ENCODE measurements around the gene FSCB. TPM values are rescaled to one million over a fixed set of nuclear protein-coding genes. Genes with fewer than 3 reads are reported as not detected.
"Not testable (repeated sequence)": the region's sequence is repeated elsewhere in the genome, so short reads cannot be mapped to it uniquely, and the experiment has no call there.

FSCB gene, protein sequence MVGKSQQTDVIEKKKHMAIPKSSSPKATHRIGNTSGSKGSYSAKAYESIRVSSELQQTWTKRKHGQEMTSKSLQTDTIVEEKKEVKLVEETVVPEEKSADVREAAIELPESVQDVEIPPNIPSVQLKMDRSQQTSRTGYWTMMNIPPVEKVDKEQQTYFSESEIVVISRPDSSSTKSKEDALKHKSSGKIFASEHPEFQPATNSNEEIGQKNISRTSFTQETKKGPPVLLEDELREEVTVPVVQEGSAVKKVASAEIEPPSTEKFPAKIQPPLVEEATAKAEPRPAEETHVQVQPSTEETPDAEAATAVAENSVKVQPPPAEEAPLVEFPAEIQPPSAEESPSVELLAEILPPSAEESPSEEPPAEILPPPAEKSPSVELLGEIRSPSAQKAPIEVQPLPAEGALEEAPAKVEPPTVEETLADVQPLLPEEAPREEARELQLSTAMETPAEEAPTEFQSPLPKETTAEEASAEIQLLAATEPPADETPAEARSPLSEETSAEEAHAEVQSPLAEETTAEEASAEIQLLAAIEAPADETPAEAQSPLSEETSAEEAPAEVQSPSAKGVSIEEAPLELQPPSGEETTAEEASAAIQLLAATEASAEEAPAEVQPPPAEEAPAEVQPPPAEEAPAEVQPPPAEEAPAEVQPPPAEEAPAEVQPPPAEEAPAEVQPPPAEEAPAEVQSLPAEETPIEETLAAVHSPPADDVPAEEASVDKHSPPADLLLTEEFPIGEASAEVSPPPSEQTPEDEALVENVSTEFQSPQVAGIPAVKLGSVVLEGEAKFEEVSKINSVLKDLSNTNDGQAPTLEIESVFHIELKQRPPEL
- under 1 TPM in 2 of 5 donors, not detected in 3; 0.07 to 0.10 TPM for polyA plus RNA-seq (ENCODE audit: insufficient read depth in 1 of 5, insufficient read length in 5 of 5, low replicate concordance in 1 of 5)
- long read RNA-seq, donor 1 = 0 reads
- long read RNA-seq, donor 2 = 0 reads
- long read RNA-seq, donor 3 = 0 reads
- long read RNA-seq, donor 4 = 0 reads
- long read RNA-seq, donor 5 = 0 reads
- long read RNA-seq, donor 6 = 0 reads
- long read RNA-seq, donor 7 = 0 reads
- long read RNA-seq, donor 8 = 0 reads

DNA sequence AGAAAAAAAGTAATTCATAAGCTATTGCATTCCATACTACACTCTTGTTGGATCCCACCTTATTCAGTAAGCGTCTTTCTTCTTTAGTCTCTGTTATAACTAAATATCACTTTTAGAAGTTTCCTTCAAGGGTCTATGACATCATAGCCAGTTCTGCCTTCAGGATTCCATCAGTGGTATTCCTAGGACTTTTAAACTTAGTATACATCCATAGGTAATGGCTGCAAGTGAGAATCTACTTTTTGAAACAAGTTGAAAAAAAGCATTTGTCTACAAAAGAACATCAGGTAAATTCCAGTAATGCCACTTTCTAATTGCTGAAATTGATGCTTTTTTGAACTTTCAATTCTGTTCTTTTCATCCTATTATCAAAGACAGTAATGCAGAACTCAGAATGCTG is at the start of gene FSCB:
FSCB (minus strand) TSS at position 101 of the 400 bp plus-strand sequence. CDS start 296 bp downstream, outside the sequence.
- DNase-seq = no peak

DNA sequence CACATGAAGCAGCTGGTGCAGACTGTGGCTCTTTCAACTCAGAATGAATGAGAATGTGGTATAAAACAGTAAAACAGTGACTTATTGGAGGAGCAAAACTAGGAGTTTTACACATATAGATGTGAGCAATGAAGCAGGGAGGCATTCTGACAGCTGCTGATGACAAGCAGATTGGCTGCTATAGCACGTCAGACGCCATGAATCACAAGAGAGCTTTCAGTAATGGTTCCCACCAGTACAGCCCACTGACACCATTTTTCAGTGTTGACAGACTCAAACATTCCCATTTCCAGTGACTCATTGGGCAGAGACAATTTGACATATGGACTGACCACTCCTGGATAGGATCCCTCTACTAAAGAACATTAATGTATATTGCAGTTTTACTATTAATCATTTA is 24.6 kb upstream of the FSCB start:
- no peak for DNase-seq

DNA sequence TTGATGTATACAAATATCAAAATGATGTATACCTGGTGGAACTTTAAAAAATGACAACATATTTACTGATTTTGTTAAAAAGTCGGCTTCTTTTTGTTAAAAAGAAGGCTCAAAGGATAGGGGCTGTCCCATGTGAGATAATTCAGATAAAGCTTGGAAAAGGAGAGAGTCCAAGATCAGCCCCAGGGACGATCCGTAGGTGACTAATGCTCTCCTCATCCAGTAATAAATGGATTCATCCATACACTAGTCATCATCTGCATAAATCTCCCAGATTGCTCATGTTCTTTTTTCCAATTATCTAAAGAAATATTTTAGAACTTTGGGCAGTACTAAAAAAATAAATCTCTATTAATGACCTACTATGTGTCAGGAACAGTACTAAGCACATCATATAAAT is 23.4 kb upstream of the FSCB start:
- no peak for DNase-seq

DNA sequence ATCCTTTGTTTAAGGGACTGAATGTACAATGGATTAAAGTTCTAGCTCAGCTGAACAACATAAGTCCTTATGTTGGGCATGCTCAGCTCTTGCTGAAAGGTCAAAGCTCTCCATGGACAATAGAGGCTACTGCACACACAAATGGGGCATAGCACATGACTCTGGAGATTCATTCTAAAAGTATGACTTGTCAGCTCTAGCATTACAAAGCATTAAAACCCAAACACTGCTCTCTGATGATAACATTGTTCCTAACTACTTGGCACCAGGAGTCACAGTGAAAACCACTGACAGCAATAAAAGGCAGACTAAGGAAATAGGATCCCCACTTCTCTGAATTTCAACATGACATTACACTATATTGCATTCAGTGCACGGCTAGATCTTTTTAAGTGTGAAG is 21.9 kb upstream of the FSCB start:
- no peak for DNase-seq

DNA sequence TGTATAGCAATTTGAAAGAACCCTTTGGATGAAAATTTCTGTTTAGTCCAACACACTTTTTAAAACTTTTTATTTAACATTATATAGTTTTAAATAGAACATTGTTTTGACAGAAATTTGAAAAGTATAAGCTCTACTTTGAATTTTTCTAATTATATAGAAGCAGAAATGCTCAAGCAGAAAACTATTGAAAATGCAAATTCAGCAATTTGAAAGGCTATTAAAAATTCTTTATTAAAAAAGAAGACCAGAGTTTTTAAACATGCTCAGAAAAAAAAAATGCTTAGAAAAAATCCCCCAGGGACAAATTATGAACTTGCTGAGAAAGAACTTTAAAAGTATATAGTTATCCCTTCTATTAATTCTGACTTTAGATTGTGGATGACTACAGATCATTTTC is 21.1 kb upstream of the FSCB start:
- DNase-seq = no peak

DNA sequence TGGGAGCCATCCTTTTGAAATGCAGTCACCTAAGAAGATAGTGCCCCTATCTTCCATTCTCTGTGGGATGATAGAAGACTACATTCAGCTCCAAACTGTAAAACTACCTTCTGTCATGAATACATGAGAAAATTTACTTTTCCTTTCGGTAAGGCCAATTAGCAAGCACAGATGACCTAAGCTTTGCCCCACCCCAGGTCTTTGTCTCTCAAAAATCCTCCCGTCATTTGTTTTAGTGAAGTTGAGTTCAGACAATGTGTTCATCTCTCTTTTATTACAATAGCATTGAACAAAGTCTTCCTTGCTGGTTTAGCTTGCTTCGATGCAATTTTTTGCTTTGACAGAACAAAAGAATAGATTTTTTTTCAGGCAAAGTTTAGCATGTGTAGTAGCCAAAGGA is 18.2 kb upstream of the FSCB start:
- no peak for DNase-seq

DNA sequence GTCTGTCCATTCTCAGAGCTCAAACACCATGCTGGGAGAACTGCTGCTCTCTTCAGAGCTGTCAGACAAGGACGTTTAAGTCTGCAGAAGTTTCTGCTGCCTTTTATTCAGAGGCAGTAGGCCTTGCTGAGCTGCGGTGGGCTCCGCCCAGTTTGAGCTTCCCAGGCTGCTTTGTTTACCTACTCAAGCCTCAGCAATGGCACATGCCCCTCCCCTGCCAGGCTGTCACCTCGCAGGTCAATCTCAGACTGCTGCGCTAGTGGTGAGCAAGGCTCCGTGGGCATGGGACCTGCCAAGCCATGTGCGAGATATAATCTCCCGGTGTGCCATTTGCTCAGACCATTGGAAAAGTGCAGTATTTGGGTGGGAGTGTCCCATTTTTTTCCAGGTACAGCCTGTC is 8.6 kb upstream of the FSCB start:
- DNase-seq = not testable (repeated sequence)

DNA sequence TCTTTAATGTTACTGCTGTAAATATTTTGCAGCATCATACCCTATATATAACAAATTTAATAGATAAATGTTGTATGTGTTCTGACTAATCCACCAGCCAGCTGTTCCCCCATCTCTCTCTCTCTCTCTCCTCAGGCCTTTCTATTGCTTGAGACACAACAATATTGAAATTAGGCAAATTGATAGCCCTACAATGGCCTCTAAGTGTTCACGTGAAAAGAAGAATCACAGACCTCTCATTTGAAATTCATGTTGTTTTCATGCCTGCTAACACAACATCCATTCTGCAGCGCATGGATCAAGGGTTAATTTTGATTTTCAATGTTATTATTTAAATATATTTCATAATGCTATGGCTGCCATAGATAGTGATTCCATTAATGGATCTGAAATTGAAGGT is 1.8 kb upstream of the FSCB start:
- DNase-seq = no peak

DNA sequence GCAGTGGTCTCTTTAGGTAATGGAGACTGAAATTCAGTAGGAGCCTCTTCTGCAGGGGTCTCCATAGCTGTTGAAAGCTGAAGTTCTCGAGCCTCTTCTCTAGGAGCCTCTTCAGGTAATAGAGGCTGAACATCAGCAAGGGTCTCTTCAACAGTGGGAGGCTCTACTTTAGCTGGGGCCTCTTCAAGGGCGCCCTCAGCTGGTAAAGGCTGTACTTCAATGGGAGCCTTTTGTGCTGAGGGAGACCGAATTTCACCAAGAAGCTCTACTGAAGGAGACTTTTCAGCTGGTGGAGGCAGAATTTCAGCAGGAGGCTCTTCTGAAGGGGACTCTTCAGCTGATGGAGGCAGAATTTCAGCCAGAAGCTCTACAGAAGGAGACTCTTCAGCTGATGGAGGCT is 1.5 kb downstream of the FSCB start:
- DNase-seq = no peak

DNA sequence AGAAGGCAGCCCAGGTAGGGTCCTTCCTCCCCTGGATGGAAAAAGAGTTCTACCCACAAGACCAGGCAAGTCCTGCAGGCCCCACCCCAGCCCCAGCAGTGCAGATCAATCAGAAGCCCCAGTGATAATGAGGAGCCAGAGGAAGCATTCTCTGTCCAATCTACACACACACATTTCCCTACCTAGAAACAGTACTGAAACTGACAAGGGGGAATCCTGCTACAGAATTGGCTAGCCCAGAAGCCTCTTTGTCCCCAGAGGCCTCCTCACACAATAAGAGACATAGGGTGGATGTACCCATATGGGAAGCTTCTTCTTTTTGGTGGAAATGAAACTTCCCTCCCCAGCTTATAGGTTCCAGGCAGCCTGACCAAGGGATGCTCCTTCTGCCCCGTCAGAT is 9.9 kb downstream of the FSCB start:
- DNase-seq = no peak

DNA sequence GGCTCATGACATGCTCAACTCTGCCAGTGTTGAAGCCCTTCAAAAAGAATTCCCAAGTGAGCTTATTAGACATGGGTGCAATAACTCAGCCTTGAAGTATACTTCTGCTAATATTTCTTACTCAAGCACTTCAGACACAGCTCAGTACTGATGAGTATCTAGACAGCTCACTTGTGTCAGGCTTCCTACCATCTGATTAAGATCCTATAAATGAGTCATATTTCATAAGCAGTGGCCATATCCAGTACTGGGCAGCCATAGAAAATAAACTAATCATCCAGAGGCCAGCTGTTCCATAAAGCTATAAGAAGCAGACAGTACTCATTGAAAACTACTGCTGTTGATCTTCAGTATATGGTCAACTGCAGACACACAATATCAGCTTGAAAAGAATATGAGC is 12.9 kb downstream of the FSCB start:
- DNase-seq = no peak

DNA sequence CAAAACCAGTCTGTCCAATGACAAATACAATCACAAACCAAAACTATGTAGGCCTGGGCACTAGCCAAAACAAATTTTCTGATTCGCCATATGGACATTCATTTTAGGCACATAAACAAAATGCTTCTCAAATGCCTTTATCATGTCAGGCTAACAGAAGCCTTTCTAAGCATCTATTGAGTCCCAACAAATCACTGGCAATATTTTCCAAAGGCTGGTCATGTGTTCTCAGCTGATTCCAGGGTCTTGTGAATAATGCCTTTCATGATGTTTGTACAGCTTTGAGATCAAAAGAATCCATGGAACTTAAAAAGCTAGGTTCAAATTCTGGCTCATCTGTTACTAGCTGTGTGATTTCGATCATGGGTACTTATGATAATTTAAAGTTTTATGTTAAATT is 16.1 kb downstream of the FSCB start:
- no peak for DNase-seq

DNA sequence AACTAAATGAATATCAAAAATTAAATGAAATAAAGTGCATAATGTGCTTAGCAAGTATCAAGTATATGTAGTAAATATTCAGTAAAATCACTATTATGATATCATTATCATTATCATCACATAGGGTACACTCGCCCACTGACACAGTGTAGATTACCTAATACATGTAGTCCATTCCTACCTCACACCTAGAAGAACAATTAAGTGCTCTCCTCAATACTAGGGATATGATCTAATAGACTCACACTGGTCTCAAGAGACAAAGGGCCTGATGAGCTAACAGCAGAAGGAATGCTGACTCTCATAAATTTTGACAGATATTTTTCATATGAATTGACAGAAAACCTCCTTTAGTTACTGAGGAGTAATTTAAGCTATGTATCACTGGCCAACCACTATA is 29.1 kb downstream of the FSCB start:
- DNase-seq = no peak

DNA sequence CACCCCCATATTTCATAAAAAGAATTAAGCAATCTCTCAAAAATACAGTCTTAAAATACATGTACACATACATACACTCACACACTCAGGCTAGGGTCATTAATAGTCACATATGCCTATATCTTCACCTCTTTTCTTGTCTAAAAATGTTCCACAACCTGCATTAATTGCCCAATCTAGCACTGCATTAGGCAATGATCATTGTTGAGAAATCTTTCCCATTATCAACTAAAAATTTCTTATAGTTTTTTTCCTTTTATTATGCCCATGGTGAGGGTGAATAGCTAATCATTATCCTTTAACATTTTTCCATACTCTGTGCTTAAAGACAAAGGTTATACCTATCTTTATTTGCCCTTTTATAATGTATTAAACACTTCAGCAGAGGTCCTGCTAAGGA is 38.3 kb downstream of the FSCB start:
- no peak for DNase-seq

DNA sequence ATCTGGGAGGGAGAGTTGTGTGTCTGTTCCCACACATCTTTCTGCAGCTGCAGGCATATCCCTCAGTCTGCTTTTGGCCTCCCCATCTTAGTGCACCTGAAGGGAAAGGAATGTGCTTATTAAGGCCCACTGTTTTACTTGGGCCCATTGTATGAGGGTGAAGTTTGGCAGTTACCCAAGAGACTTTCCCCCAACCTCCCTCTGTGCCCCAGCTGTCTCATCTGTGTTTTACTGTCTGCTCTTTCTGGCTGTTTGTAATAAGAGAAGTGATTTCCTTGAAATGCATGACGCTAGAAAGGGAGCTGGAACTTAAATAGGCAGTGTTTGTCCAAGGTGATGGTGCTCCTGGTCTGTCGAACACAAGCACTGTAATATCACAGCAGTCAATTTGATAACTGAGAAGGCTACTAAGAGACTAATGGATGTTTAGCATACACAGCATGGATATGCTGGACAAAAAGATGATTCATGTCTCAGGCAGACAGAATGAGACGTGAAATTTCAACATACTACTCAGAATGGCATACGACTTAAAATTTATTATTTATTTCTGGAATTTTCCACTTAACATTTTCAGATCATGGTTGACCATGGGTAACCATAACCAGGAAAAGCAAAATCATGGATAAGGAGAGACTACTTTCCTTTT is 43.6 kb downstream of the FSCB start:
- no peak for DNase-seq

DNA sequence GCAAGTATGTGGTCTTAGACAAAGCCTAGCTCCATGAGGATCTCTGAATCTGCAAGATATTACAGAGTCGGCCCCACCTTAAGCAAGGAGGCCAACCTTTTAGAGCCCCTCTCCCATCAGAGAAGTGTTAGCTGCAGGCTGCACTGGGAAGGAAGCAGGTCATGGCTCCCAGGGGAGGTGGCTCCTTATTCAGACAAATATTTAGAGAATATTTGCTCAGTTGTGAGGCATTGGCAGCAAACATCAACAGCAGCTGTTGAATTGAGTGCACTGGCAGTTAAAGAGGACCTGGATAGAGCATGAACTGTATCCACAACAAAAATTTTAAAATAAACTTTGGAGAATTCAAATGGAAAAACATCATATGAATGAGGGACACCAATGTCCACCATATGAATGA is 44.7 kb downstream of the FSCB start:
- DNase-seq = no peak

DNA sequence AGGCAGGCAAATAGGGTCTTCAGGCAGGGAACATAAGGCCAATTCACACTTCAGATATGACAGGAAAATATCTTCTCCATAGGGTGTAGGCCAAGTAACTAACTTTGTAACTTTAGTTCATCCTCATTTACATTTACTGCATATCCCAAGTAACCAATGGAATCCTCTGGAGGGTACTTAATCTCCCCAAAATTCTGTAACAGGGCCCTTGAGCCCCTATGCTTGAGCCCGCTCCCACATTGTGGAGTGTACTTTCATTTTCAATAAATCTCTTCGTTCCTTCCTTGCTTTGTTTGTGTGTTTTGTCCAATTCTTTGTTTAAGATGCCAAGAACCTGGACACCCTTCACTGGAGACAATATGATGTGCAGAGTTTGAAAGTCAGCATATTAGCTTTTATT is 45.3 kb downstream of the FSCB start:
- no peak for DNase-seq
